ENCODE measurements around the gene OVAAL.

- TF ChIP-seq EZH2 (IDR thresholded peaks at IDR 0.05) (no peak), POLR2AphosphoS5 (IDR thresholded peaks at IDR 0.05; ENCODE audit: borderline replicate concordance, low read depth, low read length) (no peak)
Measured at GRCh38 chr1:180522213-180522515, 36.6 kb upstream of the OVAAL start.

Data from SK-N-MC (cell line).